ENCODE measurements around the gene SARM1.

SARM1 gene

GRCh38 chr17:28339431-28339830, 32.1 kb upstream of the SARM1 start:
- no peak overlapping the region for H3K4me3 ChIP-seq
- peak overlapping the region in 8 of 21 experiments; percentile 12 to 98 (median 36) for H3K27ac ChIP-seq

- Histone ChIP-seq H3K27ac (peak overlapping the region in 3 of 21 experiments; percentile 60 to 98 (median 97)), H3K4me3 (no peak overlapping the region)
These were observed 31.1 kb upstream of the SARM1 start for GRCh38 chr17:28340374-28340773.

- Histone ChIP-seq H3K4me3 (no peak overlapping the region), H3K27ac (peak overlapping the region in 1 of 21 experiments; percentile 17)
These were observed 30.0 kb upstream of the SARM1 start for GRCh38 chr17:28341516-28341915.

DNA sequence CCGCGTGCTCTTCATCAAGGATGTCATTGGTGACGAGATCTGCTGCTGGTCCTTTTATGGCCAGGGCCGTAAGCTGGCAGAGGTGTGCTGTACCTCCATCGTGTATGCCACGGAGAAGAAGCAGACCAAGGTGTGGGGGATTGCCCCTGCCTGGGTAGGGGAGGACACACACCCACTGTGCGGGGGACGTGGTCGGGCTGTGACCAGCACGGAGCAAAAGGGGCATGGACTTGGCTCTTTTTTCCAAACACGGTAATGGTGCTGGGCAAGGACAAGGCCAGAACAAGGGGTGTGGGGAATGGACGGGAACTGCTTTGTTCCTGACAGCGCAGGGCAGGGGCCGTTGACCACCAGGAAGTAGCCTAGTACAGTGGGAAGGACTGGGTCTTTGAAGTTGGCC, 29.2 kb upstream of the SARM1 start:
- Histone ChIP-seq H3K27ac (peak overlapping the region in 1 of 21 experiments; percentile 32), H3K4me3 (no peak overlapping the region)

GRCh38 chr17:28343491-28343932, 28.0 kb upstream of the SARM1 start:
- Histone ChIP-seq H3K4me3 (no peak overlapping the region), H3K27ac (peak overlapping the region in 1 of 21 experiments; percentile 25)

DNA sequence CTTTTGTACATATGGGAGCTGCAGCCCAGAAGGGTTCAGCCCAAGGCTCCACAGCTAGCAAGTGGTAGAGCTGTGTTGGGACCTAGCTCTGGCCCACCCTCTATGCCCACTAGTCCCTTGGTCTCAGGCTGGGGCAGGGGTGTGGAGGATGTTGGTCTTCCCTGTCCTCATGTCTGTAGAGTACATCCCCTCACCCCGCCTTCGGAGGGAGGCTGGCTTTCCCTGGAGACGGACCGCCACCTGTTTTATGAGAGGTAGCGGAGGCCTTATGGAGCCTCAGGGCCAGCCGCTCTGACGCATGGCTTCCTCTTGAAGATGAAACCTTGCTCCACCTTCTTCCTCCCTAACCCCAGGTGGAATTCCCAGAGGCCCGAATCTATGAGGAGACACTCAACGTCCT, 27.5 kb upstream of the SARM1 start:
- Histone ChIP-seq H3K4me3 (no peak overlapping the region), H3K27ac (no peak overlapping the region)

- Histone ChIP-seq H3K4me3 (no peak overlapping the region), H3K27ac (no peak overlapping the region)
These were observed 27.0 kb upstream of the SARM1 start for GRCh38 chr17:28344435-28344901.

GRCh38 chr17:28345419-28346198, 25.9 kb upstream of the SARM1 start:
- Histone ChIP-seq H3K27ac (peak overlapping the region in 7 of 21 experiments; percentile 5 to 61 (median 32)), H3K4me3 (no peak overlapping the region)

DNA sequence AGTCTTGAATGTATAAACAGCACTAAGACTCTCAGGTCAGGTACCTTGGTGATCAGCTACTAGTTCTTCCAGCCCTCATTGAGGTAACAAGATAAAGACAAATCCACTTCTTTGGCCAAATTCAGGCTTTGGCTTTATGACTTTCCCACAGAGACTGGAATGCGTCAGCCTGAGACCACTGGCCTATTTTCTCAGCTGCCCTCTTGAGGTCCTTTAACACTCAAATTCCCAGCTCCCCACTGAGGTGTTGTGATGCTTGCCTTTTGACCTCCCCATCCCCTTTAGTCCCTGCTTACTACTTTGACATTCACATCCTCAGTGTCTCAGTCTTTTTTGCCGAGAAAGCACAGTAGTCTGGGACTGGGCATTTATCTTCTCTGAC, 25.3 kb upstream of the SARM1 start:
- H3K4me3 ChIP-seq = no peak overlapping the region
- H3K27ac ChIP-seq = peak overlapping the region in 5 of 21 experiments; percentile 5 to 61 (median 35)

- Histone ChIP-seq H3K4me3 (no peak overlapping the region), H3K27ac (peak overlapping the region in 5 of 21 experiments; percentile 8 to 61 (median 36))
These were observed 24.7 kb upstream of the SARM1 start for GRCh38 chr17:28346746-28347246.

GRCh38 chr17:28347261-28347891, 24.1 kb upstream of the SARM1 start:
- H3K4me3 ChIP-seq = no peak overlapping the region
- H3K27ac ChIP-seq = peak overlapping the region in 11 of 21 experiments; percentile 0 to 63 (median 46)

GRCh38 chr17:28348979-28349378, 22.5 kb upstream of the SARM1 start:
- no peak overlapping the region for H3K4me3 ChIP-seq
- no peak overlapping the region for H3K27ac ChIP-seq

DNA sequence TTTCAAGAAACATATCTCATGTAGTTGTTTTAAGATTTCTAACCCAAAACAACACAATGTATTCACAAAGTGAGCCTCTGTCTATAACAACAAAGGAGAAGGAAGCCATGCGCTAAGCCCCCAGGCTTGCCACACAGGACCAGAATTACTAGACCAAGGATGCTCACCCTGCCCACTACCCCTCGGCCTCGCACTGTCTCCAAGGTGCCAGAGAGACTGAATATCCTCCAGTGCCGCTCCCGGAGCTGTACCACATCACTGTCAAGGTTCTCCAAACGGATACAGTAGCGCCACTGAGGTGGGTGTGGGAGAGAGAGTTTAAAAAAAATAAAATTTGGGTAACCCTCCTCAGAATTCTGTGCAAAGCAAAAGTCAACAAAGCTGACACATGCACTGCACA, 21.2 kb upstream of the SARM1 start:
- H3K4me3 ChIP-seq = no peak overlapping the region
- H3K27ac ChIP-seq = no peak overlapping the region

GRCh38 chr17:28357061-28357900, 14.2 kb upstream of the SARM1 start, which contains the start of gene POLDIP2:
POLDIP2 (minus strand) TSS chr17:28357527; CDS start chr17:28357448, 79 bp downstream.
- H3K4me3 ChIP-seq = peak within 1 kb of the TSS; percentile 62 to 100 (median 84)
- H3K27ac ChIP-seq = peak within 1 kb of the TSS; percentile 63 to 99 (median 94)

DNA sequence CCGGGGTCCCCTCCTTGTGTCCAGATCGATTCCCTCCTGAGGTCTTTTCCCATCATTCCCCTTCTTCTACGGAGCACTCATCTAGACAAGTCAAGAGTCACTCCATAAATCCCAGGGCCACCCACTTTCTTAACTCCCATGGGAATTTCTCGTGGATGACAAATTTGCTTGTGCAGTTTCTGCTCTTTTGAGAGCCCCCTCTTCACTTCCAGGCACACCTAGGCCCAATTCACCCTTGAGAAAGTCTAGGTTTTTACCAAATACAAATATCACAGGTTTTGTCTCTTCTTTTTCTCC, 13.6 kb upstream of the SARM1 start:
- Histone ChIP-seq H3K4me3 (peak overlapping the region; percentile 62 to 100 (median 84)), H3K27ac (peak overlapping the region in 20 of 21 experiments; percentile 76 to 99 (median 94))

GRCh38 chr17:28363186-28363585, 8.3 kb upstream of the SARM1 start:
- no peak overlapping the region for H3K4me3 ChIP-seq
- H3K27ac ChIP-seq = no peak overlapping the region

- Histone ChIP-seq H3K4me3 (no peak overlapping the region), H3K27ac (no peak overlapping the region)
These were observed 7.5 kb upstream of the SARM1 start for GRCh38 chr17:28363776-28364650.

DNA sequence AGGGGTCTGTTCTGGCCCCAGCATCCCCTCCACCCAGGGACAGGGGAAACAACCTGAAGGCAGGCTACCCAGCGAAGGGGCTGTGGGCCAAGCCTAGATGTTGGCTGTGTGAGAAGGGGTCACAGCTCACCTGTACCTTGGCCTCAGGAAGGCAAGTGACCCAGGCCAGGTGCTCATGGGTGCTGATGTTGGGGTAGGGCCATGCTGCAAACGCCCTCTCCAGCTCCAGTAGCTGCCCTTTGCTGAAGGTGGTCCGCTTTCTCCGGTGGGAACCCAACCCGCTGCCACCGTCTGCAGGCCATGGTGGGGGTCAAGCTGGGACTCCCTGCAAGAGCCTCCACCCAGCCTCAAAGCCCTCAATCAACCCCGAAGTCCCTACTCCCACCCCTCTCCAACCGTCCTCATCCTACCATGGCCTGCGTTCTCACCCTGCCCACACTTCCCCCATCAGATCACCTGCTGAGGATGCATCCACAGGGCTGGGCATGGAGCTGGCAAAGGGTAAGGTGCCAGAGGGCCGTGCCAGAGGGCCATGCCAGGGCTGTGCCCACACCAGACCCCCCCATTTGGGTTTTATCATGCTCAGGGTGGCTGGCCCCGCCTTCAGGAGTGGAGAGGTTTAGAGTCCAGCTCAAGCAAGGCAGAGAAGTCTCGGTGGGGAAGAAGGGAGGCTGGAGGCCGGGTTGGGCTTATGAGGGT, 6.7 kb upstream of the SARM1 start, which contains the start of gene SEBOX:
TSS of gene SEBOX (minus strand) at position 535 of the 699 bp plus-strand sequence. CDS start at position 487, 48 bp downstream.
- Histone ChIP-seq H3K4me3 (no peak within 1 kb of the TSS), H3K27ac (no peak within 1 kb of the TSS)

All from skin epidermis (tissue), 12 donors.